NCI-H2081 treated with DMSO at 0.1 percent for 48 hours (cell line): ENCODE measurements around the gene COBLL1.
"Not testable (repeated sequence)": the region's sequence is repeated elsewhere in the genome, so short reads cannot be mapped to it uniquely, and the experiment has no call there.

Experiments
- DNase-seq: peaks from one replicate; lab custom pipeline; 2025; lab: John Stamatoyannopoulos, UW

COBLL1 gene

GRCh38 chr2:164786787-164787186, 54.8 kb downstream of the COBLL1 start:
- no peak for DNase-seq

- no peak for DNase-seq
Measured at GRCh38 chr2:164785457-164785856, 56.2 kb downstream of the COBLL1 start.

- DNase-seq = no peak
Measured at GRCh38 chr2:164784376-164784775, 57.2 kb downstream of the COBLL1 start.

- no peak for DNase-seq
Measured at GRCh38 chr2:164782323-164782722, 59.3 kb downstream of the COBLL1 start.

- no peak for DNase-seq
Measured at GRCh38 chr2:164781394-164781793, 60.2 kb downstream of the COBLL1 start.

GRCh38 chr2:164780611-164781178, 60.9 kb downstream of the COBLL1 start:
- no peak for DNase-seq

GRCh38 chr2:164779383-164780057, 62.1 kb downstream of the COBLL1 start:
- no peak for DNase-seq

- DNase-seq = no peak
Measured at GRCh38 chr2:164778723-164779122, 62.9 kb downstream of the COBLL1 start.

GRCh38 chr2:164777847-164778461, 63.7 kb downstream of the COBLL1 start:
- no peak for DNase-seq

- no peak for DNase-seq
Measured at GRCh38 chr2:164773635-164774034, 68.0 kb downstream of the COBLL1 start.

GRCh38 chr2:164773091-164773490, 68.5 kb downstream of the COBLL1 start:
- DNase-seq = no peak

GRCh38 chr2:164771897-164772296, 69.7 kb downstream of the COBLL1 start:
- no peak for DNase-seq

GRCh38 chr2:164770421-164770916, 71.2 kb downstream of the COBLL1 start:
- DNase-seq = no peak

- DNase-seq = no peak
Measured at GRCh38 chr2:164766954-164767320, 74.7 kb downstream of the COBLL1 start.

GRCh38 chr2:164766216-164766953, 75.2 kb downstream of the COBLL1 start:
- DNase-seq = no peak

GRCh38 chr2:164764996-164765395, 76.6 kb downstream of the COBLL1 start:
- no peak for DNase-seq

- DNase-seq = no peak
Measured at GRCh38 chr2:164764474-164764873, 77.1 kb downstream of the COBLL1 start.

GRCh38 chr2:164763431-164763830, 78.2 kb downstream of the COBLL1 start:
- no peak for DNase-seq

GRCh38 chr2:164761737-164762460, 79.7 kb downstream of the COBLL1 start:
- DNase-seq = no peak

GRCh38 chr2:164761201-164761600, 80.4 kb downstream of the COBLL1 start:
- not testable (repeated sequence) for DNase-seq

- no peak for DNase-seq
Measured at GRCh38 chr2:164760179-164760578, 81.4 kb downstream of the COBLL1 start.
